Measurements from ENCODE around the gene PUM2. TPM values are rescaled to one million over a fixed set of nuclear protein-coding genes. Genes with fewer than 3 reads are reported as not detected.
"Not testable (repeated sequence)": the region's sequence is repeated elsewhere in the genome, so short reads cannot be mapped to it uniquely, and the experiment has no call there.

PUM2 gene
- total and polyA plus RNA-seq, 2 experiments from 2014 or later = 13.6 to 18.3 TPM

DNA sequence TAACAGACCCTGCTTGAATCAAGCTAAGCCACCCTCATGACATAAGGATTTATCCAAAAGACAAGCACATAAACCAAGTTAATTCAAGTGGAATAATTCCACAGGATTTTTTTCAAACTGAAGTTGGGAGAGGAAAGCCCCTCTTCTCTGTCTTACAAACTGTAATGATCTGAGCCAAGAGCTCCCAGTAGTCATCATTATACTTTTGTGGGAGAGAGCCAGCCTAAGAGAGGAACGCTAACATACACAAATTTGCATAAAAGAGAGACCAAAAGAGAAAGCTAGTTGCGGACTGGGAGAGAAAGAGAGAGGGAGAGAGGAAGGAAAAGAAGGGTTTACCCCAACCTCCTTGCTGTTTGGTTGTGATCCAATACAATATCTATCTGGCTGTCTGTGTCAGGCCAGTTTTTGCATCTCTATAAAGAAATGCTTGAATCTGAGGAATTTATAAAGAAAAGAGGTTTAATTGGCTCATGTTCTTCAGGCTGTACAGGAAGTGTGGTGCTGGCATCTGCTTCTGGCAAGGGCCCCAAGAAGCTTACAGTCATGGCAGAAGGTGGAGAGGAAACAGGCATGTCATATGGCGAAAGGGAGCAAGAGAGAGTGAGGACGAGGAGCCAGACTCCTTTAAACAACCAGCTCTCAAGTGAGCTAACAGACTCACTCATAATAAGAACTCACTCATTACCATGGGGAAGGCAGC lies 20.8 kb upstream of the PUM2 start:
- H3K9me3 ChIP-seq (ENCODE audit: low read depth) = no peaks in the 10 kb centered on the region
- no peaks in the 10 kb centered on the region for H3K79me2 ChIP-seq (ENCODE audit: insufficient read depth)
- H3K27ac ChIP-seq = no peak overlapping the region
- H3F3A ChIP-seq (ENCODE audit: insufficient read depth) = no peaks in the 10 kb centered on the region
- no peak for DNase-seq
- H3K36me3 ChIP-seq (ENCODE audit: low read depth) = no peaks in the 10 kb centered on the region
- no peak overlapping the region for H2AFZ ChIP-seq
- no peaks in the 10 kb centered on the region for H3K4me1 ChIP-seq (ENCODE audit: insufficient read depth)
- no peak overlapping the region for H3K4me2 ChIP-seq (ENCODE audit: unreplicated experiment)
- in situ Hi-C loops (cut with MboI) = no loop called here
- 80 to 86% methylated on average over 4 of the region's 4 CpGs for WGBS, 2 experiments (ENCODE audit: low coverage in 1 of 2, low lambda C conversion rate in 2 of 2, missing lambda C conversion rate in 2 of 2)
- H4K20me1 ChIP-seq (ENCODE audit: insufficient read depth) = no peaks in the 10 kb centered on the region
- H3K27me3 ChIP-seq (replicated peaks; ENCODE audit: insufficient read depth) = no peaks in the 10 kb centered on the region; the same call in 1 of the 2 replicates
- no peak overlapping the region for H3K4me3 ChIP-seq
- no peaks in the 10 kb centered on the region for H3K9me2 ChIP-seq (ENCODE audit: insufficient read depth)
- no peak overlapping the region for H3K9ac ChIP-seq
- TF ChIP-seq EZH2phosphoT487 (IDR thresholded peaks at IDR 0.05; ENCODE audit: insufficient read depth, low read depth) (no peak), EZH2 (IDR thresholded peaks at IDR 0.05; ENCODE audit: insufficient read depth, poor library complexity, severe bottlenecking) (no peak)

- no peak for DNase-seq
- Histone ChIP-seq H3K27me3 (replicated peaks; ENCODE audit: insufficient read depth) (no peaks in the 10 kb centered on the region; the same call in 1 of the 2 replicates), H3K4me3 (no peak overlapping the region), H3F3A (ENCODE audit: insufficient read depth) (peaks cover 9% of the 10 kb centered on the region), H4K20me1 (ENCODE audit: insufficient read depth) (no peaks in the 10 kb centered on the region), H3K9me2 (ENCODE audit: insufficient read depth) (no peaks in the 10 kb centered on the region), H3K36me3 (ENCODE audit: low read depth) (no peaks in the 10 kb centered on the region), H3K27ac (no peak overlapping the region), H3K4me2 (ENCODE audit: unreplicated experiment) (no peak overlapping the region), H3K9me3 (ENCODE audit: low read depth) (no peaks in the 10 kb centered on the region), H3K9ac (no peak overlapping the region), H2AFZ (no peak overlapping the region), H3K79me2 (ENCODE audit: insufficient read depth) (no peaks in the 10 kb centered on the region), H3K4me1 (ENCODE audit: insufficient read depth) (peaks cover 8% of the 10 kb centered on the region; the same call in 1 of the 2 replicates)
- WGBS, 2 experiments (ENCODE audit: low coverage in 1 of 2, low lambda C conversion rate in 2 of 2, missing lambda C conversion rate in 2 of 2) = 10 to 13% methylated on average over 5 of the region's 5 CpGs
- TF ChIP-seq EZH2phosphoT487 (IDR thresholded peaks at IDR 0.05; ENCODE audit: insufficient read depth, low read depth) = no peak
- no peak for TF ChIP-seq EZH2 (IDR thresholded peaks at IDR 0.05; ENCODE audit: insufficient read depth, poor library complexity, severe bottlenecking)
- in situ Hi-C loops (cut with MboI) = no loop called here
Observed at GRCh38 chr2:20370191-20370590, 19.5 kb upstream of the PUM2 start.

DNA sequence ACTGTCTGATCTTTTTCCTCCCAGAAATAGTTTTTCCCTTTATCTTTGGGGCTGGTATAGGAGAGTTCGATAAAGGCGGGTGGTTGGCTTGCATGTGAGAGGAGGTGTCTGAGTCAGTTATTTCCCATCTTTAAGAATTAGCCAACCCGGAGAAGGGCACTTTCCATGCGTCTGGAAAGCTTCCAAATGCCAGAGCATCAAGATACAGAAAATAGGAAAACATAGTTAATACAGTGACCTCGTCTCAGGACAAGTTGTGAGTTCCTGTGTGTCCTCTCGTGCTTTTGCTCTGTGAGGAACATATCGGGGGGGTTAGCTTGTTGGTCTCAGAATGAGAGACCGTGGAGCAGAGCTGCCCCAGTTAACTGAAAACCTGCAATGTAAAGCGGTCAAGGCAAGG lies 18.7 kb upstream of the PUM2 start:
- H3K36me3 ChIP-seq (ENCODE audit: low read depth) = no peaks in the 10 kb centered on the region
- in situ Hi-C loops (cut with MboI) = no loop called here
- H4K20me1 ChIP-seq (ENCODE audit: insufficient read depth) = no peaks in the 10 kb centered on the region
- H3K27me3 ChIP-seq (replicated peaks; ENCODE audit: insufficient read depth) = no peaks in the 10 kb centered on the region; the same call in 1 of the 2 replicates
- H3K4me3 ChIP-seq = no peak overlapping the region
- H3K27ac ChIP-seq = no peak overlapping the region
- no peak overlapping the region for H3K4me2 ChIP-seq (ENCODE audit: unreplicated experiment)
- no peak for DNase-seq
- no peak overlapping the region for H2AFZ ChIP-seq
- no peaks in the 10 kb centered on the region for H3K9me2 ChIP-seq (ENCODE audit: insufficient read depth)
- no peaks in the 10 kb centered on the region for H3K9me3 ChIP-seq (ENCODE audit: low read depth)
- no peak overlapping the region for H3K9ac ChIP-seq
- H3K79me2 ChIP-seq (ENCODE audit: insufficient read depth) = no peaks in the 10 kb centered on the region
- WGBS, 2 experiments (ENCODE audit: low coverage in 1 of 2, low lambda C conversion rate in 2 of 2, missing lambda C conversion rate in 2 of 2) = 85 to 88% methylated on average over 9 of the region's 9 CpGs
- TF ChIP-seq EZH2 (IDR thresholded peaks at IDR 0.05; ENCODE audit: insufficient read depth, poor library complexity, severe bottlenecking) (no peak), EZH2phosphoT487 (IDR thresholded peaks at IDR 0.05; ENCODE audit: insufficient read depth, low read depth) (no peak)
- peaks cover 8% of the 10 kb centered on the region; the same call in 1 of the 2 replicates for H3K4me1 ChIP-seq (ENCODE audit: insufficient read depth)
- peaks cover 15% of the 10 kb centered on the region for H3F3A ChIP-seq (ENCODE audit: insufficient read depth)

DNA sequence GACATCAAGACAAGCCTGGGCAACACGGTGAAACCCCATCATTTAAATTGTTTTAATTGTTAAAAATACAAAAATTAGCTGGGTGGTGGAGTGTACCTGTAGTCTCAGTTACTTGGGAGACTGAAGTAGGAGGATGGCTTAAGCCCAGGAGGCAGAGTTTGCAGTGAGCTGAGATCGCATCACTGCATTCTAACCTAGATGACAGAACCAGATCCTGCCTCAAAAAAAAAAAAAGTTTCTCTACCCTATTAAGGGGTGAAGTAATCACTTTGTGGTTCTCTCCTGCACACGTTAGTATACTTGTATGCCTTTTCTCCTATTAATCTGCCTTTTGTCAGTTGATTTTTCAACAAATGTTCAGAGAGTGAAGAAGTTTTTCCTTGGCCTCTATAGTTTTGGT lies 18.1 kb upstream of the PUM2 start:
- Histone ChIP-seq H3K27me3 (replicated peaks; ENCODE audit: insufficient read depth) (no peaks in the 10 kb centered on the region; the same call in 1 of the 2 replicates), H3K4me2 (ENCODE audit: unreplicated experiment) (no peak overlapping the region), H4K20me1 (ENCODE audit: insufficient read depth) (no peaks in the 10 kb centered on the region), H2AFZ (no peak overlapping the region), H3F3A (ENCODE audit: insufficient read depth) (peaks cover 15% of the 10 kb centered on the region), H3K9me2 (ENCODE audit: insufficient read depth) (no peaks in the 10 kb centered on the region), H3K36me3 (ENCODE audit: low read depth) (no peaks in the 10 kb centered on the region), H3K79me2 (ENCODE audit: insufficient read depth) (no peaks in the 10 kb centered on the region), H3K4me3 (no peak overlapping the region), H3K4me1 (ENCODE audit: insufficient read depth) (peaks cover 8% of the 10 kb centered on the region; the same call in 1 of the 2 replicates), H3K9ac (no peak overlapping the region), H3K9me3 (ENCODE audit: low read depth) (no peaks in the 10 kb centered on the region), H3K27ac (no peak overlapping the region)
- TF ChIP-seq EZH2phosphoT487 (IDR thresholded peaks at IDR 0.05; ENCODE audit: insufficient read depth, low read depth) = no peak
- TF ChIP-seq EZH2 (IDR thresholded peaks at IDR 0.05; ENCODE audit: insufficient read depth, poor library complexity, severe bottlenecking) = no peak
- no peak for DNase-seq
- in situ Hi-C loops (cut with MboI) = no loop called here
- 74 to 79% methylated on average over 3 of the region's 3 CpGs for WGBS, 2 experiments (ENCODE audit: low coverage in 1 of 2, low lambda C conversion rate in 2 of 2, missing lambda C conversion rate in 2 of 2)

GRCh38 chr2:20367929-20368328 lies 17.3 kb upstream of the PUM2 start:
- H3K9ac ChIP-seq; H3K36me3 ChIP-seq (ENCODE audit: low read depth); H3K9me2 ChIP-seq (ENCODE audit: insufficient read depth); H3K4me3 ChIP-seq; H3K4me1 ChIP-seq (ENCODE audit: insufficient read depth); H4K20me1 ChIP-seq (ENCODE audit: insufficient read depth); H2AFZ ChIP-seq; DNase-seq; in situ Hi-C loops (cut with MboI); H3K79me2 ChIP-seq (ENCODE audit: insufficient read depth); H3K4me2 ChIP-seq (ENCODE audit: unreplicated experiment); H3K9me3 ChIP-seq (ENCODE audit: low read depth); H3K27ac ChIP-seq; H3K27me3 ChIP-seq (replicated peaks; ENCODE audit: insufficient read depth): not testable (repeated sequence)
- peaks cover 15% of the 10 kb centered on the region for H3F3A ChIP-seq (ENCODE audit: insufficient read depth)
- 77% methylated on average over 3 of the region's 3 CpGs for WGBS, 2 experiments (ENCODE audit: low coverage in 1 of 2, low lambda C conversion rate in 2 of 2, missing lambda C conversion rate in 2 of 2)

Data from GM23248 (cell line).